ENCODE results near the gene TMEM223.

DNA sequence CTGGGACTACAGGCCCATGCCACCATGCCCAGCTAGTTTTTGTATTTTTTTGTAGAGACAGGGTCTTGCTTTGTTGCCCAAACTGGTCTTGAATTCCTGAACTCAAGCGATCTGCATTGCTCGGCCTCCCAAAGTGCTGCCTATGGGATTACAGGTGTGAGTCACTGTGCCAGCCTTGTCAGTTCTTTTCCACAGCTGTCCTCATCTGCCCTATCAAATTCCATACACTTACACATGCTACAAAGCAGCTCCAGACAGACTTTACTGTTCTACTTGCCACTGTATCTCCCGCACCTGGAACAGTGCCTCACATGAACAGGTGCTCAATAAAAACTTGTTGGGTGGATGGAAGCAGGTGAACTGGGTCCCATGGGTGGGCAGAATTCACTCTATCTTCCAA, 31.9 kb upstream of the TMEM223 start:
- TF ChIP-seq REST (IDR thresholded peaks at IDR 0.05; ENCODE audit: borderline replicate concordance), result no peak
- TF ChIP-seq POLR2AphosphoS5 (IDR thresholded peaks at IDR 0.05), result no peak
- TF ChIP-seq CTCF (IDR thresholded peaks at IDR 0.05; ENCODE audit: poor library complexity, severe bottlenecking), result no peak
- TF ChIP-seq TAF1 (IDR thresholded peaks at IDR 0.05; ENCODE audit: low read depth), result no peak
- no peak for TF ChIP-seq EZH2 (IDR thresholded peaks at IDR 0.05; ENCODE audit: borderline replicate concordance, insufficient read depth, low read length, poor library complexity, severe bottlenecking)
- no peak for TF ChIP-seq EP300 (conservative IDR thresholded peaks at IDR 0.05; ENCODE audit: poor library complexity, severe bottlenecking)
- no peak for TF ChIP-seq RAD21 (conservative IDR thresholded peaks at IDR 0.05)
- no peak for TF ChIP-seq SMC3 (conservative IDR thresholded peaks at IDR 0.05; ENCODE audit: poor library complexity)

Measured in neural cell (in vitro differentiated cells).